Measurements from ENCODE around the gene EFNB3. TPM values are rescaled to one million over a fixed set of nuclear protein-coding genes. Genes with fewer than 3 reads are reported as not detected.

EFNB3 gene
- total RNA-seq, 1 donor from 2014 or later = 2.7 TPM

GRCh38 chr17:7719661-7720060 lies 14.7 kb downstream of the EFNB3 start:
- no peaks in the 10 kb centered on the region for H3K27me3 ChIP-seq

GRCh38 chr17:7720125-7720524 lies 15.1 kb downstream of the EFNB3 start:
- H3K4me3 ChIP-seq = no peak overlapping the region
- H3K4me1 ChIP-seq = peaks cover 24% of the 10 kb centered on the region
- no peaks in the 10 kb centered on the region for H3K9me3 ChIP-seq
- H3K27me3 ChIP-seq = no peaks in the 10 kb centered on the region
- intact Hi-C loops (cut with DNase I) = no loop called here
- no peak for DNase-seq (ENCODE audit: extremely low spot score in 2 of 2)
- no peak for TF ChIP-seq CTCF (IDR thresholded peaks at IDR 0.05)
- H3K36me3 ChIP-seq = no peaks in the 10 kb centered on the region
- no peak overlapping the region for H3K27ac ChIP-seq

More at GRCh38 chr17:7719661-7720060, 14.7 kb downstream of the EFNB3 start:
- TF ChIP-seq CTCF (IDR thresholded peaks at IDR 0.05) = no peak
- no peak for TF ChIP-seq POLR2AphosphoS5 (IDR thresholded peaks at IDR 0.05; ENCODE audit: insufficient read depth in 1 of 2, low read depth in 1 of 2)
- no peak for TF ChIP-seq POLR2A (IDR thresholded peaks at IDR 0.05)
- H3K4me3 ChIP-seq = no peak overlapping the region
- peaks cover 24% of the 10 kb centered on the region for H3K4me1 ChIP-seq
- H3K36me3 ChIP-seq = no peaks in the 10 kb centered on the region
- no peak for DNase-seq (ENCODE audit: extremely low spot score in 2 of 2)
- no peaks in the 10 kb centered on the region for H3K9me3 ChIP-seq
- intact Hi-C loops (cut with DNase I) = no loop called here
- H3K27ac ChIP-seq = no peak overlapping the region

- intact Hi-C loops (cut with DNase I) = no loop called here
- Histone ChIP-seq H3K36me3 (no peaks in the 10 kb centered on the region), H3K9me3 (no peaks in the 10 kb centered on the region), H3K4me1 (peaks cover 17% of the 10 kb centered on the region), H3K27me3 (no peaks in the 10 kb centered on the region), H3K4me3 (no peak overlapping the region), H3K27ac (no peak overlapping the region)
- TF ChIP-seq POLR2A (IDR thresholded peaks at IDR 0.05) (no peak), POLR2AphosphoS5 (IDR thresholded peaks at IDR 0.05; ENCODE audit: insufficient read depth in 1 of 2, low read depth in 1 of 2) (no peak), CTCF (IDR thresholded peaks at IDR 0.05) (no peak)
- no peak for DNase-seq (ENCODE audit: extremely low spot score in 2 of 2)
Observed at GRCh38 chr17:7721612-7722011, 16.6 kb downstream of the EFNB3 start.

GRCh38 chr17:7727886-7728285 lies 22.9 kb downstream of the EFNB3 start:
- intact Hi-C loops (cut with DNase I) = no loop called here
- Histone ChIP-seq H3K4me1 (no peaks in the 10 kb centered on the region), H3K36me3 (no peaks in the 10 kb centered on the region), H3K4me3 (no peak overlapping the region), H3K27me3 (no peaks in the 10 kb centered on the region), H3K9me3 (no peaks in the 10 kb centered on the region), H3K27ac (no peak overlapping the region)
- TF ChIP-seq CTCF (IDR thresholded peaks at IDR 0.05) (no peak), POLR2AphosphoS5 (IDR thresholded peaks at IDR 0.05; ENCODE audit: insufficient read depth in 1 of 2, low read depth in 1 of 2) (no peak), POLR2A (IDR thresholded peaks at IDR 0.05) (no peak)
- DNase-seq (ENCODE audit: extremely low spot score in 2 of 2) = no peak

- Histone ChIP-seq H3K4me1 (no peaks in the 10 kb centered on the region), H3K27me3 (no peaks in the 10 kb centered on the region), H3K9me3 (no peaks in the 10 kb centered on the region), H3K36me3 (no peaks in the 10 kb centered on the region), H3K4me3 (no peak overlapping the region), H3K27ac (no peak overlapping the region)
- intact Hi-C loops (cut with DNase I) = no loop called here
- DNase-seq (ENCODE audit: extremely low spot score in 2 of 2) = no peak
- TF ChIP-seq CTCF (IDR thresholded peaks at IDR 0.05) (no peak), POLR2A (IDR thresholded peaks at IDR 0.05) (no peak), POLR2AphosphoS5 (IDR thresholded peaks at IDR 0.05; ENCODE audit: insufficient read depth in 1 of 2, low read depth in 1 of 2) (no peak)
Observed at GRCh38 chr17:7729816-7730215, 24.8 kb downstream of the EFNB3 start.

Data from vagina (tissue), 2 donors.